ENCODE measurements around the gene RIPK4. TPM values are rescaled to one million over a fixed set of nuclear protein-coding genes. Genes with fewer than 3 reads are reported as not detected.

The RIPK4 gene
- total RNA-seq, 1 donor from 2014 or later: 28.9 TPM

DNA sequence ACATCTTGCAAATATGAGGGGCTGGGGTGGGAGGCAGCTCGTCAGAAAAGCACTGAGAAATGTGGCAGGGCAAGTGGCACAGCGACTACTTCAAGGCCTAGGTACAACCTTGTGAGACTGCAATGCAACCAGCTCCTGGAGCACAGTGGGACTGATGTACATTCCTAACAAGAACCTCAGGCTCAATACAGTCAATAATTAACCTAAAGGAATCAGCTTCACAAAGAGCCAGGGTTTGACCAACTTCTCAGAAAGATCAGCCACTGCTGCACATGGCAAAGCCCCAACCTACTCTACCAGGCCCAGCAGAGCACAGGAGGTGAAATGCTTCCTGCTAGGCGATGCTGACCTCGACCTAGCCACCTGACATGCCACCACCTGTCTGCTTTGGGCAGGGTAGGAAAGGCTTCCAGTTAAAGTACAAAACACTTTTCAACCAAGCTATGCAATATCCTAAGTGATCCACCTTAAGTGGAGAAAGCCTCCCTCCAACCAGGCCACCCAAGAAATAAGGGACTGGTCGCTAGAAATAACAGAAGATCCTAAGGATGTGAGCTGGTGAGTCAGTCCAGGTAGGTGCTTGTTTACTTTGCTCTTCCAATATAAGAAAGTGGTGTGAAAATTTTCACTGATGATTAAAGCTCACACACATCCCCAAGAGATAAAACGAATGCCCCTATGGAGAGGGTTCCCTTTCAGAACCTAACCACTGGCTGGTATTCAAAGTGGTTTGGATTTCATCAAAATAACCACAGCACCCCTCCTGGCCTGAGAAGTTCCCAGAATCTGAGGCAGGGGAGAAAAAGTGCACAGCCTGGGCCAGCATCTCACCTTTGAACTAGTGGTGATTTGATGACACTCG lies 2.1 kb downstream of the RIPK4 start:
- H3K27ac Mint-ChIP-seq: peak overlapping the region; percentile 97
- no peaks in the 10 kb centered on the region for H3K9me3 Mint-ChIP-seq (ENCODE audit: low read depth)
- H3K4me1 Mint-ChIP-seq (ENCODE audit: low read depth): peaks cover 75% of the 10 kb centered on the region
- no peak for TF ChIP-seq CTCF (IDR thresholded peaks at IDR 0.05; ENCODE audit: unreplicated experiment)
- DNase-seq (ENCODE audit: low spot score, unreplicated experiment): no peak
- peak overlapping the region; percentile 93 for H3K4me3 Mint-ChIP-seq (ENCODE audit: low read depth)
- no peaks in the 10 kb centered on the region for H3K36me3 Mint-ChIP-seq (ENCODE audit: insufficient read depth)
- peaks cover 16% of the 10 kb centered on the region for H3K27me3 Mint-ChIP-seq

DNA sequence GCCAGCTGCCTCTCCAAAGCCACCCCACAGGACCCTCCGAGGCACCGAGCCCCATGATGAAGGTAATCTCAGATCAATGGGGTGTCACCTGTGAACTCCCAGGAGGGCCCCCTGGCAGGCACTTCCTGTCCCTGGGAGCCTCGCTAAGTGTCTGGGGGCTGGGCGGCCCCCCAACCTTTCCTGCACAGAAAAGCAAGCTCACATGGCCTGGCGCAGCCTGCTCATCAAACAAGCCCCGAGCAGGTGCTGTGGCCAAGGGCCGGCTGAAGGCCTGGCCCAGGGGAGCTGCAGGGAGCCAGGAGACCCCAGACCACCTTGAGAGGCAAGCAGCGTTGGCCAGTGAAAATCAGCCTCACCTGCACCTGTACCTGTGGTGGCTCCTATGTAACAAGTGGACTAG lies 2.9 kb downstream of the RIPK4 start:
- Mint-ChIP-seq H3K27me3 (peaks cover 11% of the 10 kb centered on the region), H3K4me1 (ENCODE audit: low read depth) (peaks cover 71% of the 10 kb centered on the region), H3K27ac (peak overlapping the region; percentile 97), H3K9me3 (ENCODE audit: low read depth) (no peaks in the 10 kb centered on the region), H3K36me3 (ENCODE audit: insufficient read depth) (no peaks in the 10 kb centered on the region), H3K4me3 (ENCODE audit: low read depth) (peak overlapping the region; percentile 93)
- DNase-seq (ENCODE audit: low spot score, unreplicated experiment): no peak
- no peak for TF ChIP-seq CTCF (IDR thresholded peaks at IDR 0.05; ENCODE audit: unreplicated experiment)

- Mint-ChIP-seq H3K27ac (peak overlapping the region; percentile 97), H3K36me3 (ENCODE audit: insufficient read depth) (no peaks in the 10 kb centered on the region), H3K4me1 (ENCODE audit: low read depth) (peaks cover 66% of the 10 kb centered on the region), H3K4me3 (ENCODE audit: low read depth) (peak overlapping the region; percentile 68), H3K9me3 (ENCODE audit: low read depth) (no peaks in the 10 kb centered on the region), H3K27me3 (peaks cover 8% of the 10 kb centered on the region)
- no peak for TF ChIP-seq CTCF (IDR thresholded peaks at IDR 0.05; ENCODE audit: unreplicated experiment)
- DNase-seq (ENCODE audit: low spot score, unreplicated experiment): no peak
Observed at GRCh38 chr21:41763398-41763931, 3.4 kb downstream of the RIPK4 start.

- Mint-ChIP-seq H3K36me3 (ENCODE audit: insufficient read depth) (peaks cover 3% of the 10 kb centered on the region), H3K4me1 (ENCODE audit: low read depth) (peaks cover 59% of the 10 kb centered on the region), H3K9me3 (ENCODE audit: low read depth) (no peaks in the 10 kb centered on the region), H3K27ac (peak overlapping the region; percentile 89), H3K27me3 (peaks cover 5% of the 10 kb centered on the region), H3K4me3 (ENCODE audit: low read depth) (peak overlapping the region; percentile 68)
- no peak for TF ChIP-seq CTCF (IDR thresholded peaks at IDR 0.05; ENCODE audit: unreplicated experiment)
- DNase-seq (ENCODE audit: low spot score, unreplicated experiment): no peak
Observed at GRCh38 chr21:41762753-41763152, 4.1 kb downstream of the RIPK4 start.

DNA sequence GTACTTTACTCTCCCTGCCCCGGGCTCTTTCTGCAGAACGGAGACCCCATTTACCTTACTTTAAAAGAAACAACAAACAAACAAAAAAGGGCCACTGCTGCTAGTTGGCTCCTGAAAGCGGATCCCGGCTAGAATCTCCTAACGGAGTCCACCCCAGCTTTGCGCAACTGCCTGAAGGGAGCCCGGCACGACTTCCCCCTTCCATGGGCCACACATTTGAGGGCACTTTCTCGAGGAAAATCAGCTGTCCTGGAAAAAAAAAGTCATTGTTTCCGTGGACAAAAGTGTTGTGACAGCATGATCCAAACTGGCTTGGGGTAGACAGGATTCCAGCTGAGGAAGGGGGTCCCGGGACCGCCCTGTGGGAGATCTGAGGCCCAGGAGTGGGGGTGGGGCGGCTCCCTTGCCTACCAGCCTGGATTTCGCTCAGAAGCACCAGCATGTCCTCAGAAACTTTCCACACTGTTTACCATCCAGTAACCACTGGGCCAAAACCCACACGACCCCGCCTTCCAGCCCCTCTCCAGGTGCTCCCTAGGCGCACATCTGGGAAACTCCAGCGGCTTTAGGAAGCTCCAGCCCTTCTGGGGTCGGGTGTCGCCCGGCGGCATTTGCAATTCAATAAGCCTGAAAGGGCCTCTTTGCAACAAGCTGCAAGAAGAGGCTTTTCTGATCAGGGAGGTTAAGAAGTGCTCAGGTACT lies 4.8 kb downstream of the RIPK4 start:
- Mint-ChIP-seq H3K27ac (peak overlapping the region; percentile 89), H3K27me3 (no peaks in the 10 kb centered on the region), H3K36me3 (ENCODE audit: insufficient read depth) (peaks cover 3% of the 10 kb centered on the region), H3K4me3 (ENCODE audit: low read depth) (peak overlapping the region; percentile 68), H3K9me3 (ENCODE audit: low read depth) (no peaks in the 10 kb centered on the region), H3K4me1 (ENCODE audit: low read depth) (peaks cover 53% of the 10 kb centered on the region)
- no peak for TF ChIP-seq CTCF (IDR thresholded peaks at IDR 0.05; ENCODE audit: unreplicated experiment)
- DNase-seq (ENCODE audit: low spot score, unreplicated experiment): no peak

All from progenitor cell of endocrine pancreas (in vitro differentiated cells).